Stimulated activated CD4-positive, alpha-beta T cell treated with anti-CD3 and anti-CD28 coated beads, Interleukin-15, amount 100 ng/mL, for 1 hour (primary cell): ENCODE measurements around the gene LRRC72.

Source experiments
- DNase-seq, 2 donors: peaks; one replicate each; pipeline ENCODE4 v3.0.0-alpha.2; 2020; ENCODE audit warnings: low read depth in 1 of 2, low spot score in 1 of 2

The LRRC72 gene

DNA sequence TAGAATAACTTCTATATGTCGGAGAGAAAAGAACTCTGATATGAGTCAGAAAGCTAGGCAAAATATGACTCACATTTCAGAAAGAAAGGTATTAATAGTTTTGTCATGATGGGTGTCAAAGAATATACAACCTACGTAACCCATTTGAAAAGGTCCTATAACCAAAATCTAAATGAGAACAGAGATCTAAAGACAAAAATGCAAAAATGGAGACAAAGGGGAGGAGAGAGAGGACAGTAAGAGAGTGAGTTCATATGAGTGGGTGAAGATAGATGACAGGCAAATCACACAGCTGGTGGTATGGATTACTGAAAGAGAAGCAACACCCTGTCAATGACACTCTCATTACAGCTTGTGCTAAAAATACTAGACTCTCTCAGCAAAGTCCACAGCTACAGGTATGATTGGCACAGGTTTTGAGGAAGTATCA is 93.4 kb downstream of the LRRC72 start:
- DNase-seq: no peak

DNA sequence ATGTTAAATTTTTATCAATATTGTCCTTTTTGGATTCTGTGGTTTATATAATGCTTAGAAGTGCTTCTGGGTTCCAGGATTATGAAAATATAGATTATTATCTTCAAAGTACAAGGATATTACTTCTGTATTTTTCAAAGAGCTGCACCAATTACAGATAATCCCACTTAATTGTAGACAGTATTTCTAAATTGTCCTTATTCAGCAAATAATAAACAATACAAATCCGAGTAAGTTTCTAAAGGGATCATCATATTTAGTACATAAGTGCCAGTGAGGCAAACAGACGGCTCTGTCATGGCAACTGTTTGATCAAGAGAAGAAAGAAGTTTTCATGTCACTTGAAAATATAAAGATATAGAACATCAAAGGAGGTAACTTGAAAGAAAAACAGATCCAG is 99.8 kb downstream of the LRRC72 start:
- DNase-seq: no peak

DNA sequence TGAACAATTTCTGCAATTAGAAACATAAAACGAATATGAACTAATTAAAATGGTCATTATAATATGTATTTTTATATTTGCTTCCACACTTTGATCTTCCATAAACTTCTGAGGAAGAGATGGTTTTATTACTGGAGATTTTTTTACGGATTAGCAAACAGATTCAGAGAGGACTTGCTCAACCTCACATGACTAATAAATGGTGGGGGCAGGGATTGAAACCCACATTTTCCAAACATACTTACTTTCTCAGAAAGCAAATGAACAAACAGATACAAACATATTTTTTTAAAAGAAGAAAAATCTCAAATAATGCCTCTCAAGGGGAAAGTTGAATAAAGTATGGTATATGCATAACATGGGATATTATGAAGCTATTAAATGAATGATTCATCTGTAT is 100.6 kb downstream of the LRRC72 start:
- DNase-seq: no peak

DNA sequence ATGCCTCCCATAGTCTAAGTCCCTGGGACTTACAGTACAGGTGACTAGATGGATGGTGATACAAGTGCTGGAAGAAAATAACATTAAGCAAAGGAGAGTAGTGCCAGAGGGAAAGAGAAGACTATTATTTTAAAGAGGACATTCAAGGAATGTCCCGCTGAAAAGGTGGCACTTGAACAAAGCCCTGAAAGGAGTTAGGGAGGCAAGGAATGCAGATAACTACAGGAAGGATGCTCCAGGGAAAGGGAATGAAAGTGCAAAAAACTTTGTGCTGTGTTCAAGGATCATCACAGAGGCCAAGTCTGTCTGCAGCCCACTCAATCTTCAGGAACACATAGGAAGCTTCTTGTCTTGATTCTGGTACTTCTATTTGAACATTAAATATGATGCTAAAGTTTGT is 104.0 kb downstream of the LRRC72 start:
- no peak for DNase-seq
